Measurements from ENCODE around the gene LRFN2.
A peak's percentile ranks its signal among the peaks of the same experiment; 100 is the strongest.

The LRFN2 gene

DNA sequence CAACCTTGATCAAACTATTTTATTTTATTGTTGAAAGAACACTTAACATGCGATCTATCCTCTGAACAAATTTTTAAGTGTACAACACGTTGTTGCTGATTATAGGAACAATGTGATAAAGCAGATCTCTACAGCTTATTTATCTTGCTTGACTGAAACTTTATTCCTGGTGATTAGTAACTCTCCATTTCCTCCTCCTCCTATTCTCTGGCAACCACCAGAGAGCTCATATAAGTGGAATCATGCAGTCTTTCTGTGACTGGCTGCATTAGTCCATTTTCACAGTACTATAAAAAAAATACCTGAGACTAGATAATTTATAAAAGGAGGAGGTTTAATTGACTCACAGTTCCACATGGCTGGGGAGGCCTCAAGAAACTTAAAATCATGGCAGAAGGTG is 218.1 kb downstream of the LRFN2 start:
- no peak for DNase-seq

DNA sequence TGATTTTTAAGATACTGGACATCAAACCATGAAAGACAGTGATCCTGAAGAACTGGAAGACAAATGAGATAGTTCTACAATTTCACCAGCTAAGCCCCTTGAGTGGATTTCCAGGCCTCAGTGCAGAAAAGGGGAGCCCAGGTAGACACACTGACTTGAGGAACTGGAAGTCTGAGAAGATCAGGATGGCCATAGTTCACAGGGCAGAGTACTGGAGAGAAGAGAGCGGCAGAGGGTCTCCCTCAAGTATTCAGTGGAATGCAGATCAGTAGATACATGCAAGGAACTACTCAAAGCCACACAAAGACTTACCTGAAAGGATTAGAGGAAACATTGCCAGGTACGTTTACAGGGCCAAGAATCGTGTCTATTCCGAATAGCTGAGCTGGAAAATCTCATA is 224.3 kb downstream of the LRFN2 start:
- DNase-seq: no peak

DNA sequence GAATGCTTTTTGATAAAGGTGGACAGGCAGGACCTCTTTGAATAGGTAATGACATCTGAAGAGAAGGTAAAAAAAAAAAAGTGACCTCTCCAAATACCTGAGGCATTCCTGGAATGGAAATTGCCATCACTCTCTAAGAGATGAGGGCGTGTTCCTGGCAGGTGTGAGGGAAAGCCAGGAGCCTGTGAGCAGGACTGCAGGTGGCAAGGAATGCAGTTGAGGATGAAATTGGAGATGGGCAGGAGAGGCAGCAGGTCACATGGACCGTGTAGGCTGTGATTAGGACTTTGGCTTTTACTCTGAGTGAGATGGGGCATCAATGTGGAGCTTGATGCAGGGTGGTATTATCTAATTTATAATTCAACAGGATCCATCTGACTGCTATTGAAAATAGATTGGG is 227.4 kb downstream of the LRFN2 start:
- DNase-seq: peak; percentile 21 to 58

DNA sequence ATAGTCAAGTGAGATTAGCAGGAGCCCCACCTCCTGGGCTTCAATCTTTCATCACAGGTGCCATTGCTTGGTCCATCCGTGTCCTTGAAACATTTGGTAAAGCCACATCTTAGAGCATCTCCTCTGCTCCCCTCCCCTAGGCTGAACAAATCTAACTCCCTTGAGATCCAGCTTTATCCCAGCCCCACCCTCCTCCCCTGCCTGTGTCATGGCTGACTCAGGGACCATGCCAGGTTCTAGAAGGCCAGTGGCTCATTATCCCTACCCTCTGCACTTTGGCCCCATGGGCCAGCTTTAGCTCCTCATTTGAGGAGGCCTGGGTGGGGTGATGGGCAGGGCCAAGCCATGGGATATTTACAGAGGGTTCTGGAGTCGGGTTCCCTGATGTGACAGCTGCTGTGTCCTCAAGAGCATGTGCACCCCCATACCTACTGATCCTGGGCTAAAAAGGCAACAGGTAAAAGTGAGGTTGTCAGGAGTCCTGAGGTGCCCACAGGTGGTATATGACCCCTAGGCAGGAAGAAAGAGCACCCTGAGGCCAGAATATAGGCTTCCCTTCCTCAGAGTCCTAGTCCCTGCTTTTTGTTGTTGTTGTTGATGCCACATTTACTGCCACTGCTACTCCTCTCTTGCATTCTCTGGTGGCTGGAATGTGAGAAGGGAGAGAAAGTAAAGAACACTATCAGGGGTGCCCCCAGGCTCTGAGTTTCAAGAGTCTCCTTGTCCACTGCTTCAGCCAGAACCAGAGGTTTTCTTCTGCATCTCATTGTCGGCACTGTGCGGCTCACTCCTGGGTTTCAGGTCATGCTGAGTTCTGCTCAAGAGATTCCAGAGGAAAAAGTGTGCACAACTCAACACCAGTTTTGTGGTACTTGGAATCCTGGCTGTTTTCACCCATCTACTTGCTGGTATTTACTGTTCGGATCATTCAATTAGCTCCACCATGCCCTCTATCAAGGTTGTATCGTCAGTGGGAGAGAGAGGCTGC is 228.4 kb downstream of the LRFN2 start:
- no peak for DNase-seq

DNA sequence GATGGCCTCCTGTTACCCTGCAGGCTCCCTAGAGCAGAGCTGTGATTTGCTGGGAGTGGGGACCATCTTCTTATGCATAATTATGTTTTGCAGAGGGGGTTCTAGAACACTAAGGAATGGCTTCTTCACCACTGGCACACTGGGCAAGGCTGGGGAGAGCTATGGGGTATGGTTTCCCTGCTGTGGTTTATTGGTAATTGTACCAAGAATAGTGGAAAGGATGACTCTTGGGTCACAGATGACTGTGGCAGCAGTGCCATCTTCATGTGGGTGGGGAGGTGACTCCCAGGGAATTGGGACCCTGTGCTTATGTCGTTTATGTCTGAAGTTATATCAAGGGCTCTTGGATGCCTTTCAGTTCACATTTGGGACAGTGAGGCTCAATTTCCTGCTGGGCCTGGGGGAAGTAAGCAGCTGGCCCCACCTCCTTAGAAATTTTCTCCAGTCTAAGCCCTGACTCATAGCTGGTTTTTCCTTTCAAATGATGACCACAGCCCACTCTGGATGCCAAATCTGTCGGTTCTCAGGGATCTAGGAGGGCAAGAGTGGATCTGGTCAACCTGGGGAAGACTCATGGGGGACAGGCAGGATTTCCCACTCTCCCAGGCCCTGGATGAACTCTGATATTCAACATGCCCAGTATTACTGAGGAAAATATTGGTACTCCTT is 230.8 kb downstream of the LRFN2 start:
- no peak for DNase-seq

DNA sequence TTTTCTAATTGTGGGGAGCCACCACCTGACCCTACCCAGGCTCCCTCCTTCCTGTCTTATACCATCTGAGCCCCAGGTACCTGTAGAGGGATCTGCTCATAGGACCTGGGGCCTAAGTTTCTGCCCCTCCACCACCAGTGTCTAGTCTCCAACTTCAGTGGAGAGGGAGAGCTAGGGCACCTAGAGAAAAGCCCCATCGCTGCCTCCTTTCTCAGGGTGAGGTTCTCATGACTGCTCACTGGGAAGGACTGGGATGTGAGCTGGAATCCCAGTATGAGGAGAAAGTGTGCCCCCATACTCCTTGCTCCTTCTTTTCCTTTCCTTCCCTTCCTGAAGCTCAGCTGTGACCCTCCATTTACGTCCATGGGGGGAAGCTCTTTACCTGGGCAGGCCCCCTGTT is 231.6 kb downstream of the LRFN2 start:
- DNase-seq: no peak

DNA sequence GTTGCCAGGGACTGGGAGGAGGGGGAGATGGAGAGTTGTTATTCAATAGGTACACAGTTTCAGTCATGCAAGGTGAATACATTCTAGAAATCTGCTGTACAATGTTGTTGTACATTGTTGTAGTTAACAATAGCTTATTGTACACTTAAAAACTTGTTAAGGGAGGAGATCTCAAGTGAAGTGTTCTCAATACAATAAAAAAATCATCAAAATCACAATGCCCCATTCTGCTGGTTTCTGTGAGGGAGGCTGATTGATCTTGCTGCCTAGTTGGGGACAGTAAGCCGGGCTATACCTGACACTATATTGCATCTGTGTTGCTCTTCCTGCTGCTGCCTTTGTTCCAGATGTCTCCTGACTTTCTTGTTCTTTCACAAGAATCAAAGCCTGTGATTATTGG is 232.1 kb downstream of the LRFN2 start:
- DNase-seq: no peak

DNA sequence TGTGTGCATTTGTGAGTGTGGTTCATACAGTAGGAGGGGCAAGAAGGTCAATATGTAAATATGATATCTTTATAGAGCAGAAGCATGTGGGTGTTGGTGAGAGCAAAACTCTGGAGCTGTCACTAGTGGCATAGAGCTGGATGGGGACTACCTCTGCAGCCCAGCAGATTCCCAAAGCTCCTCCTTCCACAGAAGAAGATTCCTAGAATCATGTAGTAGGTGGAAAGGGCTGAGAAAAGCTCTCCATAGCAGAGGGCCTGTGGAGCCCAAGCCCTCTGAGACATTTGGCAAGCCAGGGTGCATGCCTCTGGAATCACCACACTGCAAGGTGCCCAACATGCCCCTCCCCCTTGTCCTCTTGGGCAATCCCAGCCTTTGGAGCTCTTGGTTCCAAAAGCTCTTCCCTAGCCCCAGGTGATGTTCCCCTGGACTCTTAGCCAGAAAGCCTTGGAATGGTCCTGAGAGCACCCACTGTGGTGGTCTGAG is 233.2 kb downstream of the LRFN2 start:
- no peak for DNase-seq

DNA sequence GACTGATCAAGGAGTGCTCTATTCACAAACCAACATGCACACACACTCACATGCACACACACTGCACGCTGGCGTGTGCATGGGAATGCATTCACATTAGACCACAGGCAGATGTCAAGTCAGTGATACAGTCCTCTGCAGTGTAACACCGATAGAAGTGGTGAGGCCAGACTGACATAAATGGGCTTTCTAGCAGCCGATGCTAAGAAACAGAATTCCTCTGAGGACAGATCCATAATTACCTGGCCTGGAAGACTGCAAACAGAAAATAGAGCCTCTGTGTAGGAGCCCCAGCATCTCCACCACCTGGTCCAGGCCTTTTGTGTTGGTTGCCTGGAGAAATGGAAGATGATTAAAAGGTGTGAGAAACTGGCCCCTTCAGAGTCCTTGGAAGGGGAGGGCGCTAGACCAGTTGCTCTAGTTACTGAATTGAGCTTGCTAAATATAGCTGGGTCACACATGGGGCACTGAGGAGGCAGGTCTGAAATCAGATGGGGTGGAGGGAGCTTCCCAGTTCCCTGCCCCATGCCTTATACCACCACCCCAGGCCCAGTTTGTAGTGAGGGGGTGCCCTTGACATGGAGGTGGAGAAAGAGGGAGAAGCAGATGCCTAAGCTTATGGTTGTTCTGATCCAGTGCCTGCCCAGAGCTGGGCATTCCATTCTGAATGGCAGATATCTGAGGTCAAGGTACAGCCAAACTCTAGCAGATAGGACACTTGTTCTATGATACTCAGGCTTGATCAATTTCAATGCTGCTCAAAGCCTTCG is 233.8 kb downstream of the LRFN2 start:
- DNase-seq: no peak

DNA sequence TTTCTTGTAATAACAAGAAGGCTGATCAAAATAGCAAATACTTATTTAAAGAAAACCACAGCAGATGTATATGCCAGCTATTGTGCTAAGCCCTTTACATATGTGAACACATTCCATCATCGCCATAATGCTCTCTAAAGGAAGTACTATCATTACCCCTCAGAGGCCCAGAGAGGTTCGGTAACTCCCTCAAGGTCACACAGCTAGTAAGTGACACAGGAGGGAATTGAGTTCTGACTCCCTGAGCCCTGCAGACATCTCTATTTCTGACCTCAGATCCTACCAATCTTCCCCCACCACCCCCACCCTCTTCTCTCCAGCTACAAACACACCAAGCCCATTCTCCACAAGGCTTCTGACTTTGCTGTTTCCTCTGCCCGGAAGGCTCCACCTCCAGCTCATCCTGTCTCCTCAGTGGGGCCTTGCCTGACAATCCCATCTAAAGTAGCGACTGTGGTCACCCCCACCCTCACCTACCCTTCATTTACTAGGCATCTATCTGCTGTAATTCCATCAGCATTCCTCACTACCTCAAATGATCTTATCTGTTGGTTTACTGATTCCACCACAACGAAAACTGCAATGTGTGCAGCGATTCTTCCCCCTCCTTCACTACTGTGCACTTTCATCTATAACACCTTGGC is 234.5 kb downstream of the LRFN2 start:
- DNase-seq: no peak

DNA sequence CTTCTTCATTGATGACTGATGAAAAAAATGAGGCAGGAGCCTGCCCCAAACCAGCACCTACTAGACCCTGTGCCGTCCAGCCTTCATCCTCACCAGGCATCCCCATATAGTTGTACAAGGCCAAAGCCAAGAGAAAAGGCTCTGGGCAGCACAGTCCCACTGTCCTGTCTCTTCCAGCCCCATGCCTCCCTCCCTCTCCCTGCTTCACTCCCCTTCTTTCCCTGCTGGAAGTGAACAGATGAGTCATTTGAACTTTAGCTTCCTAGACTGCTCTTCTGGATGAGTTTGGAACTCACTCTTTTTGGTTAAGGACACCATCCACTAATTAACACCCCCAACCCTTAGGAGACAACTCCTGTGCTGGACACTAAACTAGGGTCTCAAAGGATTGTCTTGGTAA is 235.2 kb downstream of the LRFN2 start:
- DNase-seq: no peak

DNA sequence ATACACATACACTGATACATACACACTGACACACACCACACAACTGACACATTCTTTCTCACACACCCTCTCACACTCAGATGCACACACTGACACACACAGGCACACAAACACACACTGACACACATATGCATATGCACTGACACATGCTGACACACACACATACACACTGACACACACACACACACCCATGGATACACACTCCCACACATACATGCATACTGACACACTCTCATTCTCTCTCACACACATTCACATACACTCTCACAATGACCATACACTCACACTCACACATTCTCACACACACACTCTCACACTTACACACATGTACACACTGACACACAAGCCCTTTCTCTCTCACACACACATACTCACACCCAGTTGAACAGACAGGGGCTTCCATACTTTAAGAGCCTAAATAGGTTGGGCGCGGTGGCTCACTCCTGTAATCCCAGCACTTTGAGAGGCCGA is 236.4 kb downstream of the LRFN2 start:
- DNase-seq: no peak

DNA sequence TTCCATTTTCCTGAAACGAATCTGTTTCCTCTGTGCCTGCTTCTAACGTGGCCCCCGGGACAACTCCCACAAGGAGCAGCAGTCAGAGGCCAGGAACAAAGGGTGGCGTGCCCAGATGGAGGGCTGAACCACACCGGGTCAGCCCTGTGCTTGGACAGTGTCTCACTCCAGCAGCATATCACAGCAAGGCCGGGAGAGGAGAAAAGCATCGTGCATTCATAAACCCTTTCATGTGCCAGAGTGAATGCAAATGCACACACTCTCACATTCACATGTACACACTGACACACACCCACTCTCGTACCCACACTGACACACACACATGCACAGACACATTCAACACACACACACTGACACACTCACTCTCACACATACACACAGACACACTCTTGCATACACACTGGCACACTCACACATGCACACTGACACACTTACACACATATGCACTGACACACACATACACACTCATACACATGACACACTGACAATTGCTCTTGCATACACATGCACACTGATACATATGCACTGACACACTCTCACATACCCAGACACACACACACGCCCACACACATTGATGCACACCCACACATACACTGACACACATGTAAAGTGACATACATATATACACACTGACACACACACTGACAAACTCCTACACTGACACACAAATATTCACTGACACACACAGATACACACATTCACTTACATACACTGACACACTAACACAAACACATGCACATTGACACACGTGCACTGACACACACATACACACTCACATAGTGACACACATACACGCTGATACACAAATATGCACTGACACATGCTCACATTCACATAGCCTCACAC is 237.0 kb downstream of the LRFN2 start:
- no peak for DNase-seq

DNA sequence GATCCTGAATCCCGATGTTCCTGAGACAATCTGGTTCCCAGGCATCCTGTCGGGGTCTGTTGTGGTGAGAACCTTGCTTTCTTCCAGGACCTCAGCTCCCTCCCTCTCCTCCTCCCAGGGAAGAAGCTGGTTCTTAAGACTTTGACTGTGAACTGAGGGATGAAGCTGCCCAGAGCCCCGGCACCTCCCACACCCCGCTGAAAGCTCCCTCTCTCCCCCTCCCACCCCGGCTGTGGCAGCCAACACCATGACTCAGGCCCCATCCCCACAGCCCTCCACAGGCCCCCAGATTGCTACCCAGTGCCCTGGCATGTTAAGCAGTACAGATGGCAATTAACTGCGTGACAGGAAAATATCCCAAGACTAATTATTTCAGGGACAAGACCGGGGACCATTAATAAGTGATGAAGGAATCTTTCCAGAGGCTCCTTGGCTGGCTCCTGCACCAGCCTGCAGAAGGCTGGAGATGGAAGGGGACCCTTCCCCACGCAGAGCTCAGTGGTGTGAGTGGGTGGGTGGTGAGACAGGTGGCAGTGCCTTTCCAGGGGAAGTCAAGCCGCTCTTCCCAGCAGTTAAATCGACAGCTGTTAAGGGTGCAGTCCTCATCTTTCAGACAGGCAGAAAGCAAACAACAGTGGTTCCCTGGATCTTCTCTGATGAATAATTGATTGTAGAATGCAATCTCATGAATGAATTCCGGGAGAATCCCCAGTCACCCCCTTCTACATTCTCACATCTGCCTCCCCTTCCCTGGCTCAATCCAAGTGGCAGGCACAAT is 237.9 kb downstream of the LRFN2 start:
- no peak for DNase-seq

DNA sequence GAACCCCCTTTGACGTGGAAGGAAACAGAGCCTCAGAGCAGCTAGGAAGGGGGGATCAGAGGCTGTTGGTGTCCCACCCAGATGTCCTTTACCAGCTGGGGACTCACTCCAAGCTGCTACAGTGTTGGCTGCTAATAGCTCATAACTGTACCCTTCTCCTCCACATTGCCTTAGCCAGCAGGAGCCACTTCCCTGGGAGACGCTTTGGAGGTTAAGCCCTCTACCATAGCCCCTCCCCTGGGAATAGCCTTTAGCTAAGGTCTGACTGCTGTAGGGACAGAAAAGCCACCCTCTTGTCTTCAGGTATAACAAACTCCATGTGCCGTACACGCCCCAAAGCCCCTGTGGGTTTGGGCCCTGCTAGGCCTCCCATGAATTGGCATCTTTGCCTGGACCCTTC is 238.6 kb downstream of the LRFN2 start:
- no peak for DNase-seq

DNA sequence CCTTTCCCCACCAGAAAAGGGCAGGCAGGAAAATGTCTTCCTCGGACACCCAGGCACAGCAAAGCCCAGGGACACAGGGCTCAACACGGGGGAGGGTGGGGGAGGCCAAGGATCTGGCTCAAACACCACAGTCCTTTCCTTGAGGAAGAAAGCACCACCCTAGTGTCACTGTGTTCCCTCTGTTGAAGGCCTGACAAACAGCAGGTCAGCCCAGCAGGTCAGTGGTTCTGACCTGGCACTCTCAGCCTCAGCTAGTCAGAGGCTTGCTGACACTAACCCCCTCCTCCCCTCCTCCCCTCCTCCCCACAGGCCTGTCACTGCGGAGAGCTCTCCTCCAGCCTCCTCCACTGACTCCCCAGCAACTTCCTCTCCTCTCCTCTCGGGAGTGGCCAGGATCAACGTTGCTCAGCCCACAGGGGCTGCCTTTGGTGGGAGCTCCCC is 239.6 kb downstream of the LRFN2 start:
- no peak for DNase-seq

DNA sequence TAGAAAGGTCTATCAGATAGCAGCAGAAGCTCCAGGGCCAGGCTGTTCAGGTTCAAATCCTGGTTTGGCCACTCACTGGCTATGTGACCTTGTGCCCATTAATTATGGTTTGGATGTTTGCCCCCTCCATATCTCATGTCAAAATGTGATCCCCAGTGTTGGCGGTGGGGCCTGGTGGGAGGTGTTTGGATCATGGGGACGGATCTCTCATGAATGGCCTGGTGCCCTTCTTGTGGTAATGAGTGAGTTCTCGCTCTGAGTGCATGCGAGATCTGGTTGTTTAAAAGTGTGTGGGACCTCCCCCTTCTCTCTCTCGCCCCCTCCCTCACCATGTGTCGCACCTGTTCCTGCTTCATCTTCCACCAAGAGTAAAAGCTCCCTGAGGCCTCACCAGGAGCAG is 240.9 kb downstream of the LRFN2 start:
- no peak for DNase-seq

DNA sequence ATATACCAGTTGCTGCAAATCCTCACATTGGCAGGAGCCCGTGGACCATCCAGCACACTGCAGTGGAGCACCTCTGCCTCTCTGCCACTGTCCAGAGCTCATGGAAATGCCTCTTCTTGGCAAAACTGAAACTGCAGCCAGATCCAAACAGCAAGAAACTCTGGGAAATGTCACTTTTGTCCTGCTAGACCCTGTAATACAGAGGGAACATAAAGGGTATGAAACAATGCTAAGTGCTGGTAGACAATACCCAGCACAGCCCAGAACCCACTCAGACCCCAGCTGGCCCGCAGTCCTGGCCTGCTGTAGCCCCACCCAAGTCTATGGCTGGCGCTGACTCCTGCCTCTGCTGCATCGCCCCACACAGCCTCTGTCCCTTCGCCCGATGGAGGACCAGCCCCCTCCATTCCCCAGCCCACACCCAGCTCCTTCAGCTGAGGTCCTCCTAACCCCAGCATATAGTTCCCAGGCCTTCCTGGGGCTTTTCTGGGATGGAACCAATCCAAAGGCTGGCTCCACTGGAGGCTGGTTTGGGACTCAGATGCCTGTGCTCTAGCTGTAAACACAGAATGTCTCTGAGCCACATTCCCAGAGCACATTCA is 242.5 kb downstream of the LRFN2 start:
- DNase-seq: no peak

DNA sequence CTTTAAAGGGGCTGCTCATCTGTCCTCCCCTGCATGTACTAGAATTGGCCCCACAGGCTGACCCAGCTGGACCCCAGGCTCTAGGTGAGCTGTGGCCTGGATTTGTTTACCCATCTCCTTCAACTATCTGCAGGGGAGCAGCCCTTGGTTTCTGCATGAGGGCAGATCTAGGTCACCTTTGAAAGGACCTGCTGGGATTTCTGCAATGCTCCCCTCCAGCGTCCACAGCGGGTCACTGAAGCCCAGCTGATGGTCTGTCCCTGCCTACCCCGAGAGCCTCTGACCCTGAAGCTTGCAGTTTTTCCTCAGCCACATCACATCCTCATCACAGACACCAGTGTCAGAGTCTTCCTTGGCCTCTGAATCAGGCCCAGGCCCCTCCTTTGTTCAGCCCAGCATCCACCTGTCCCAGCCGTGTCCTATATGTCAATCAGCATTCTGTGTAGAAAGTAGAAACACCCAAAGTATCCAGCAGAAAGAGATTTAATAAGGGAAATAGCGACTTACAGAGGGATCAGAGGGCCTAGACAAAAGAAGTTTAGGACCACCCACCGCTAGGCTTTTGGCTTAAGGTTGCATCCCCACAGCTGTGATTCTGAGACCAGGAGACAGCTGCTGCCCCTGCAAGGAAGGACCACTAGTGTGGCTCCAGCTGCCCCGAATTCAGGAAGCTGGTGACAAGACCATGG is 243.1 kb downstream of the LRFN2 start:
- DNase-seq: no peak

All from NCI-H526 (cell line).